T47D (cell line): Measurements from ENCODE around the gene PDLIM1.
A peak's percentile ranks its signal among the peaks of the same experiment; 100 is the strongest.
"Not testable (repeated sequence)": the region's sequence is repeated elsewhere in the genome, so short reads cannot be mapped to it uniquely, and the experiment has no call there.

ENCODE experiments used
- DNase-seq, 2 experiments: peaks; one replicate each; pipeline versions ENCODE4 v3.0.0 to v3.0.0-alpha.2; 2011 to 2012; ENCODE audit warnings: low read depth in 1 of 2, low spot score in 1 of 2
- JUND ChIP-seq: IDR thresholded peaks from 2 replicates; pipeline ENCODE4 v1.6.1; 2012; ENCODE audit warnings: low read depth
- in situ Hi-C: cut with HindIII; loops from 2 replicates; pipeline ENCODE4 v1.10.0; 2016; ENCODE audit warnings: low sequenced_read_pairs, low pct_unique_long_range_greater_than_20kb

PDLIM1 gene

DNA sequence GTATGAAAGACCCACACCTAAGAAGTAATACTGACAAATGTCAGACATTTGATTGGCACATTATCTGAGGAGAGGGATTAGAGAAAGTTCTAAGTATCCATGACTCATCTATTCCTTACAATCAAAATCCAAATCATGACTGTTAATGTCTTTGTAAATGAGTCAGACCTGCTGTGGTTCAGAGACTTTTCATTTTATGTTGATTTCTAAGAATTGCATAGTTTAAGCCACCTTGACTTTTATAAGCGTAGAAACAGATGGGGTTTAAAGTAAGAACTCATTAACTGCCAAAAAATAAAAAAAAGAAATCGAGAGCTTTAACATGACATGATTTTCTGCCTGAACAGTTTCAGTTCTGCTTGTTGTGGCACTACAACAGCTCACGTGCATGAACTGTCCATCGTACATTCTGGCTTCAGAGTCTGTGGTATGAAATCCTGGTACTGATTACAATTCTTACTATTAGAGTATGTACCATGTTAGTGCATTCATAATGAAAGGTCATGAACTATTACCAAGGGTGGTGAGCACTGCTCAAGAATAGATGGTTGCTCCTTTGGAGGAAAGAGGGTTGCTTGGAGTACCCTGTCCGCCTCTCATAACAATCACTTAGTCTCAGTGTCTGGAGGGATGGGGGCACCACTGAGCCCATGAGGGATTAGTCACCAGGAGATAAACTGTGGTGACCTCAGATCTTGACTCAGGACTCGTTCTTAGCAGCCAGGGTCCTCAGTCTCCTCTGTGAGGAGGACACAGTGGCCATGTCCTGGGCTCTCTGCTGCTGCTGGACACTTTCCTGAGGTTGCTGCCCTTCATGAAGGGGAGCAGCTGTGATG lies 54.5 kb downstream of the PDLIM1 start:
- DNase-seq = no peak
- no peak for TF ChIP-seq JUND
- in situ Hi-C loops = no loop called here

DNA sequence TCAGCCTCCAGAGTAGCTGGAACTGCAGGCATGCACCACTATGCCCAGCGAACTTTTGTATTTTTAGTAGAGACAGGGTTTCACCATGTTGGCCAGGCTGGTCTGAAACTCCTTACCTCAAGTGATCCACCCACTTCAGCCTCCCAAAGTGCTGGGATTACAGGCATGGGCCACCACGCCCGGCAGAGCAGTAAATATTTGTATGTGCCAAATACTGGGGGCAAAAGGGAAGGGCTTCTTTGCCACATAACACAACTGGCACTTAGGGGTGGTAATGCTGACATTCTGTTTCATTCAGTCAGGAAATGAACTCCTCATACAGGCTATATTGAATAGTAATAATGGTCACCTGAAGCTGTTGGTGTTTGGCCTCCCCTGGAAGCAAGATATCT lies 55.1 kb downstream of the PDLIM1 start:
- no peak for TF ChIP-seq JUND
- no peak for DNase-seq
- in situ Hi-C loops = no loop called here

DNA sequence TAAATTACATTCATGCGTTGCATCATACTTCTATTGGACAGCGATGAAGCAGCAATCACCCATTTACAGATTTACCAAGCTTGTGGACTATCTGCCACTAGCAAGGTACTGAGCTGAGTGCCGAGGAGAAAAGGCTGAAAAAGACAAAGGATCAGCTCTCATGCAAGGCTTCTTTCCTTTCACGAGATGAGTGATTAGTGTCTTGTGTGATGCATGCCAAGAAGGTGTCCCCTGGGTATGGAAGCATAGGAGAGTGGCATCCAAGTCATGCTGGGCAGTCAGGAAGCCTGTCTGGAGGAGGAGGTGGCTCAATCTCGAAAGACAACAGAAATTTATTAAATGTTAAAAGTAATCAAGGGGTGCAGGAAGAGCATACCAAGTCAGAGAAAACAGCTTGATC lies 55.9 kb downstream of the PDLIM1 start:
- TF ChIP-seq JUND = no peak
- DNase-seq = no peak
- in situ Hi-C loops = no loop called here

DNA sequence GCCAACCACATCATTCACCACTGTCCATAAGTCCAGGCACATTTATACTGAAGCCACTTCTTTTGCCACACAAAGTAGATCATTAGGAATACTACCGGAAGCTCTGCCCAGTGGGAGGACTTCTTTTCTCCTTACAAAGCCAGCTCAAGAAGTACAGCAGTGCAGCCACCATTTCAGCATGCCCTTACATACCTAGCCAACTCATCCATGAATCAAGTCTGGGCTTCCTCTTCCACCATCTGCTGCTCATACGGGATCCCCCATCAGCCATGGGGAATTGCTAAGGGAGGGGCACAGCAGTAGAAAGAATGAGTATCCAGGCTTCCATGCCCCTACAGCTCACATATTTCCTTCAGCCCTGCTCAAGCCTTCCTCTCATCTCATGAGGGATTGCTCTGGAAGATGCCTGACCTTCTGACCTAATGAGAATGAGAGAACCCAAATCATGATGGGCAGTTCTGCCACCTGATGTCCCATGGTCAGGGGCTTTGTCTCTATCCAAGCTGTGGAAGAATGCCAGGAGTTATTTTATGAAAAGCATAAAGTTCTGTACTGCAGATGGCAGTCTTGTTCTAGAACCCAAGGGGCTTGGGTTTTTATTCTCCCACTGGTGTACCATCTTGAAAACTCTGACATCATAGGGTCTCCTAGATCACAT lies 57.3 kb downstream of the PDLIM1 start:
- no peak for TF ChIP-seq JUND
- in situ Hi-C loops = no loop called here
- DNase-seq = no peak

DNA sequence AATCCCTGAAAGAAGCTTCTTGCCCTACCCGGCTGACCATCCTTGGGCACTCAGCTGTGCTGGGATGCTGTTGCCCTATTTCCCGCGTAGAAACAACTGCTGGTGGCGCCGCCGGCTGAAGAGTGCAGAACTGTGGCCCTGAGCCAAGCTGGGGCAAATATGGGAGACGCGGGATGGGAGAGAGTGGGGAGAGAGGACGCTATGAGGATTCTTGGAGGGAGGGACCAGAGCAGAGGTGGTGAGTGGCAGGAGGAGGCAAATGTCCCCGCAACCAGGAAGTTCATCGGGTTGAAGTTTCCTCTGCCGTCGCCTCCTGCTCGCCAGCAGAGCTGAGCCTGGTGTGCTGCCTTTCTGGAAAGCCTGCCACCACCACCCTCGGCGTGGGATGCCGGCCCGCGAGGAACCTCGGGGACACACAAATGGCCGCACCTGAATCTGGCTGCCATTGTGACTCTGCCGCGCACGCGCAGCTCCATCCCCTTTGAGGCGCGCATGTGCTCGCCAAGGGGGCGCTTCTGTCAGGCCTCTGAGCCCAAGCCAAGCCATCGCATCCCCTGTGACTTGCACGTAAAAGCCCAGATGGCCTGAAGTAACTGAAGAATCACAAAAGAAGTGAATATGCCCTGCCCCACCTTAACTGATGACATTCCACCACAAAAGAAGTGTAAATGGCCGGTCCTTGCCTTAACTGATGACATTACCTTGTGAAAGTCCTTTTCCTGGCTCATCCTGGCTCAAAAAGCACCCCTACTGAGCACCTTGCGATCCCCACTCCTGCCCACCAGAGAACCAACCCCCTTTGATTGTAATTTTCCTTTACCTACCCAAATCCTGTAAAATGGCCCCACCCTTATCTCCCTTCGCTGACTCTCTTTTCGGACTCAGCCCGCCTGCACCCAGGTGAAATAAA lies 59.9 kb downstream of the PDLIM1 start:
- DNase-seq = not testable (repeated sequence)

DNA sequence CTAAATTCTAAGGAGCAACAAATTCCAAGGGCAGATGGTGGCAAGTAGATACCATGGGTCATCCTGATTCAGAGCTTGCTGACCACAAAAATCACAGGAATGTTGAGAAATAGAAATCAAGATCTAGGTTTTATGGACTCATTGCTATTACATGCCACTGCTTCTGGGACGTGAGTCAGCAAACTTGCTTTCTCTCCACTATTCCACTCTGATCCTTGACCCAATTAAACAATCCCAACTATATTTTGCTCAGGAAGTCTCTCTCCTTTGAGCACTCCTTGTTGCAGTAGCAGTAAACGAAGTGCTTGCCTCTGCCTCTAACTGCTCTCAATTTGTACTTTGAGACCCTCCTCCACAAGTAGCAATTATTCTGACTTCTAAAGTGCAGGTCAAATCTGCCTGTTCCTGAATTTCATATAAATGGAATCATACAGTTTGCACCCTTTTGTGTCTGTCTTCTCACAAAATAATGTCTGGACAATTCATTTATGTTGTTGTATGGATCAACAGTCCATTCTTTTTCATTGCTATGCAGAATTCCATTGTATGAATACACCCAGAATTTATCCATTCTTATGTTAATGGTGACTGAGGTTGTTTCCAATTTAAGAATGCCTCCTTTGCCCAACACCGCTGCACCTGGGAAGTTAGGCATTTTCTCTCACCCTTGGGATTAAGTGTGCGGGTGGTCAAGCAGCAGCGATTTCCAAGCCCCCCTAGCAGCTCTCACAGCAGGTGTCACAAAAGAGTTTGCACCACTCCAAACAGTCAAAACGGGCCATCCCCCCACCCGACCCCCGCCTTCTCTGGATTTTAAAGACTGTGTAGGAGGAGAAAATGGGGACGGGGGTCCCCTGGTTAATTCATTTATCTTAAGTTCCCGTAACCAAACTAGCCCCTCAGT lies 60.8 kb downstream of the PDLIM1 start:
- TF ChIP-seq JUND = peak; percentile 68
- DNase-seq = peak in 1 of 2 experiments; percentile 75
- in situ Hi-C loops = no loop called here

More for the DNA sequence above, 59.9 kb downstream of the PDLIM1 start:
- in situ Hi-C loops = not testable (repeated sequence)

DNA sequence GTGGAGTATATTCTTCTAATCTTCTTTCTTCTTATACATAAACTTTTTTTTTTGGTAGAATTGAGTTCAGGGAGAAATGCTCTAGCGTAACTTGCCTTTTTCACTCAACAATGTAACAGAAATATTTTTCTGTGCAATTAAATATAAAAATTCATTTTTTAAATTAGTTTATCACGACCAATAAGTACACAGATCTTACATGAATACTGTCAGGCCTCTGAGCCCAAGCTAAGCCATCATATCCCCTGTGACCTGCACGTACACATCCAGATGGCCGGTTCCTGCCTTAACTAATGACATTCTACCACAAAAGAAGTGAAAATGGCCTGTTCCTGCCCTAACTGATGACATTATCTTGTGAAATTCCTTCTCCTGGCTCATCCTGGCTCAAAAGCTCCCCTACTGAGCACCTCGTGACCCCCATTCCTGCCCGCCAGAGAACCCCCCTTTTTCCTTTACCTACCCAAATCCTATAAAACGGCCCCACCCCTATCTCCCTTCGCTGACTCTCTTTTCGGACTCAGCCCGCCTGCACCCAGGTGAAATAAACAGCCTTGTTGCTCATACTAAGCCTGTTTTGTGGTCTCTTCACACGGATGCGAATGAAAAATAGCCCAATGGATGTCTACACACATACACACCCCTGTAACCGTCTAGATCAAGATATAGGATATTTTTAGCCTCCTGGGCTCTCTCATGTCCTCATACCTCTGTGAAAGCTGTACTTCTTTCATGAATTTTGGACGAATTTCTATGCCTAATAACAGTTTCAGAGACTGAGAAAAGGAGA lies 61.7 kb downstream of the PDLIM1 start:
- in situ Hi-C loops, DNase-seq: not testable (repeated sequence)

DNA sequence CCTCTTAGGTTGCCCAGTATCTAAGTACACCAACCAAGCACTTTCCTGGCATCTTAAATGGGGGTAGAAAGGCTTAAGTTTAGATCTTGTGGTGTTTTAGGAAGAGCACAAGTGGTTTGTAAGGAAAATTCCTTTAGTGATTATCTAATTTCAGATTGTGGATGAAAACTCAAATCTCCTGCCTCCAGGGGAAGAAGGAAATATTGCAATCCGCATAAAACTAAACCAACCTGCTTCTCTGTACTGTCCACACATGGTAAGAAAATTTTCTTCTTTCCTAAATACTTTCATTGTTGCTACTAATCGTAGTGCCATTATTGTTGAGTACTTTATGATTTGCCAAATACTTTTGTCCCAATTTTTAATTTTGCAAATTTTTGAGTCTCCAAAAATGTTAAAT lies 65.7 kb downstream of the PDLIM1 start:
- peak in 1 of 2 experiments; percentile 46 for DNase-seq
- in situ Hi-C loops = no loop called here
- peak; percentile 62; the same call in 1 of the 2 replicates for TF ChIP-seq JUND

DNA sequence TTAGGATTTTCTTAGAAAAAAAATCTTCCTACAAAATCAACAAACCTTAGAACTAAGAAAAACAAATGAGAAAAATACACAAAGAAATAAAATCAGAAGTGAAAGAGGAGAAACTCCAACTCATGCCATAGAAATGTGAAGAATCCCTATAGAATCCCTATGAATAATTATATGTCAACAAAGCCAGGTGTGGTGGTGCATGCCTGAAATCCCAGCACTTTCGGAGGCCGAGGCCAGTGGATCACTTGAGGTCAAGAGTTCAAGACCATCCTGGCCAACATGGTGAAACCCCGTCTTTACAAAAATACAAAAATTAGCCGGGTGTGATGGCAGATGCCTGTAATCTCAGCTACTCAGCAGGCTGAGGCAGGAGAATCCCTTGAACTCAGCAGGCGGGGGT lies 69.7 kb downstream of the PDLIM1 start:
- no peak for TF ChIP-seq JUND
- in situ Hi-C loops = no loop called here
- DNase-seq = no peak

DNA sequence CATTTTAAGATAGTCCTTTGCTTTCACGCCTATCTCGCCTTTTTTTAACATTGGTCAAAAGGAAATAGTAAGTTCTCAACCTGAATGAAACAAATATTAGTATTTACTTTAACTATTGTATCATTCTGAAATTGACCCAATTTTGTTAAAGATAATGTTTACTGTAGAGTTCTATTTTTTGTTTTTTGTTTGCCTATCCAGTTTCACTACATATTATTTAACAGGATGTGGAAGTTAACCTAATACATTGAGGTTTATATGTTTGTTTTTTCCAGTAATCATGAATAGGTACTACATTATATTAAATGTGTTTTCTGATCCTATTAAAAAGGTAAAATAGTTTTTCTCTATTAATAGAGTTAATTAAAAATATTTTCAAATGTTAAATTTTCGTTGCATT lies 70.3 kb downstream of the PDLIM1 start:
- DNase-seq = no peak
- no peak for TF ChIP-seq JUND
- in situ Hi-C loops = no loop called here

DNA sequence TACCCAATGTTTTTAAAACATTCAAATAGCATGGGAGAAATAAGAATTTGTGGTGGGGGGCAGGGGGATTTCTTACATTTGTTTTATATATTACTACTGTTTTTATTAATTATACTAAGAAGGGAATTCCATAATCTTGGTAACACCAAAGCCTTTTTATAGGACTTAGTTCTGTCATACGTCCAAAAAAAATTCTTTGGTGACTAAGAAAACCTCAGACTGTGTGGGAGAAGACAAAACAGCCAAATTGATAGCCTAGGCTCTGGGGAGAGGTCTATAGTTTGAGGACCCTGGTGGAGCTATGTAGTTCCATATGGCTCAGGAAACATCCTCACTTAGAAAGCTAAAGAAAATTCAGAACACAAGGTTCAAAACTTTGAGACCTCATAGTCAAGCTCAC lies 73.3 kb downstream of the PDLIM1 start:
- in situ Hi-C loops = no loop called here
- DNase-seq = no peak
- TF ChIP-seq JUND = no peak
